GM10266 (cell line): Measurements from ENCODE around the gene CCDC154.

Experiments used
- DNase-seq: peaks from one replicate; pipeline ENCODE4 v3.0.0; 2012; ENCODE audit errors: extremely low spot score
- CTCF ChIP-seq: IDR thresholded peaks from 2 replicates; pipeline ENCODE4 v1.5.1; 2012; ENCODE audit warnings: mild to moderate bottlenecking, low read depth; ENCODE audit not compliant: control insufficient read depth, insufficient read depth; ENCODE audit errors: missing control alignments

Gene CCDC154

DNA sequence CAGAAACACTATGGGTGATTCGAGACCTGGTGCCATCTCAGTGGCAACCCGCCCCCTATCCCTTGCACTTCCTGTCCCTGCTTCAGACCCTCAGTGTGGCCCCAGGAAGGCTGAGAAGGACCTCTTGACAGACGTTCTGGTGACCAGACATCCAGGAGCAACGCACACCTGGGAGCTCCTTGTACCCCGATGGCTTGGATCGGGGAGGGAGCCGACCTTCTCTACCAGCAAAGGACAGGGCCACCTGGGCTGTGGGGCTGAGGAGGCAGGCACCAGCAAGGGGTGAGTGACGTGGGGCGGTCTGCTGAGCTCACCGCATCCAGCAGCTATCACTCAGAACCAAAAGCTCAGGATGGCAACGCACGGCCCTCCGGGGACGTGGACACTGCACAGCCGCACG is 57.0 kb downstream of the CCDC154 start:
- no peak for TF ChIP-seq CTCF
- DNase-seq, result no peak

- no peak for TF ChIP-seq CTCF
- DNase-seq, result no peak
Observed at GRCh38 chr16:1385232-1385631, 59.1 kb downstream of the CCDC154 start.
